Raji (cell line): ENCODE results near the gene H1-8.
A peak's percentile ranks its signal among the peaks of the same experiment; 100 is the strongest.

Source experiments
- POLR2A ChIP-seq: IDR thresholded peaks from 2 replicates; pipeline ENCODE4 v1.6.1; 2011; ENCODE audit warnings: low read depth, low read length, control low read depth; ENCODE audit not compliant: insufficient read depth

Gene H1-8

GRCh38 chr3:129575233-129575996 lies 32.4 kb downstream of the H1-8 start:
- no peak for TF ChIP-seq POLR2A

- no peak for TF ChIP-seq POLR2A
Observed at GRCh38 chr3:129575997-129576384, 33.0 kb downstream of the H1-8 start.

GRCh38 chr3:129576514-129577352 lies 33.8 kb downstream of the H1-8 start:
- TF ChIP-seq POLR2A = peak; percentile 62

GRCh38 chr3:129577366-129577765 lies 34.4 kb downstream of the H1-8 start:
- no peak for TF ChIP-seq POLR2A

GRCh38 chr3:129577925-129578786 lies 35.2 kb downstream of the H1-8 start:
- no peak for TF ChIP-seq POLR2A

GRCh38 chr3:129579991-129580390 lies 37.0 kb downstream of the H1-8 start:
- no peak for TF ChIP-seq POLR2A

- TF ChIP-seq POLR2A = no peak
Observed at GRCh38 chr3:129581623-129582022, 38.6 kb downstream of the H1-8 start.

GRCh38 chr3:129582799-129583198 lies 39.8 kb downstream of the H1-8 start:
- TF ChIP-seq POLR2A = peak; percentile 58

- no peak for TF ChIP-seq POLR2A
Observed at GRCh38 chr3:129583289-129583688, 40.3 kb downstream of the H1-8 start.

- TF ChIP-seq POLR2A = no peak
Observed at GRCh38 chr3:129584631-129585030, 41.7 kb downstream of the H1-8 start.

GRCh38 chr3:129585949-129586657 lies 43.1 kb downstream of the H1-8 start:
- TF ChIP-seq POLR2A = no peak

GRCh38 chr3:129586746-129587430 lies 43.9 kb downstream of the H1-8 start:
- TF ChIP-seq POLR2A = no peak

GRCh38 chr3:129587566-129588210 lies 44.7 kb downstream of the H1-8 start:
- no peak for TF ChIP-seq POLR2A

GRCh38 chr3:129590215-129590614 lies 47.2 kb downstream of the H1-8 start:
- no peak for TF ChIP-seq POLR2A
